Hepatocyte (in vitro differentiated cells): Measurements from ENCODE around the gene NUP43.

ENCODE experiments used
- CTCF ChIP-seq: fragments of 200-600 bp; sonication (generic); IDR thresholded peaks from 2 replicates; pipeline ENCODE4 v1.5.1; 2016; ENCODE audit warnings: antibody characterized with exemption, mild to moderate bottlenecking; ENCODE audit not compliant: poor library complexity
- EZH2 ChIP-seq: fragments of 200-600 bp; sonication (generic); IDR thresholded peaks from 2 replicates; pipeline ENCODE4 v1.6.1; 2016; ENCODE audit warnings: antibody characterized with exemption, mild to moderate bottlenecking, borderline replicate concordance

- TF ChIP-seq CTCF (no peak), EZH2 (no peak)
Observed at GRCh38 chr6:149769676-149770075, 23.3 kb upstream of the NUP43 start.
